ENCODE measurements around the gene TCN2. TPM values are rescaled to one million over a fixed set of nuclear protein-coding genes. Genes with fewer than 3 reads are reported as not detected.
"Not testable (repeated sequence)": the region's sequence is repeated elsewhere in the genome, so short reads cannot be mapped to it uniquely, and the experiment has no call there.

The TCN2 gene
- total and polyA plus RNA-seq, 5 donors from 2014 or later = 0.23 to 1.7 (median 0.85) TPM

- Mint-ChIP-seq H3K9me3 (peaks cover 0 to 3% (median 0%) of the 10 kb centered on the region in 7 donors), H3K4me1 (peaks cover 0 to 2% (median 0%) of the 10 kb centered on the region in 4 donors), H3K27ac (no peak overlapping the region), H3K4me3 (no peak overlapping the region), H3K27me3 (no peaks in the 10 kb centered on the region), H3K36me3 (peaks cover 47% of the 10 kb centered on the region)
- H3K36me3 ChIP-seq (ENCODE audit: control insufficient read depth, insufficient read depth, low read length) = peaks cover 94% of the 10 kb centered on the region
- peaks cover 0 to 7% of the 10 kb centered on the region in 2 experiments for H3K9me3 ChIP-seq (ENCODE audit: control insufficient read depth in 2 of 2, low read length in 2 of 2)
- no peak overlapping the region for H3K4me3 ChIP-seq (ENCODE audit: low read depth, low read length)
- no peak overlapping the region for H3K27ac ChIP-seq (ENCODE audit: insufficient read depth, low read length, poor library complexity, severe bottlenecking)
- H3K4me1 ChIP-seq (ENCODE audit: control insufficient read depth, insufficient read depth, low read length, poor library complexity, severe bottlenecking) = no peaks in the 10 kb centered on the region
- no peaks in the 10 kb centered on the region for H3K27me3 ChIP-seq (ENCODE audit: control insufficient read depth, insufficient read depth, low read length)
- ATAC-seq (ENCODE audit: low read depth in 2 of 2) (no peak), DNase-seq (no peak)
Measured at GRCh38 chr22:30582051-30582450, 24.9 kb upstream of the TCN2 start.

GRCh38 chr22:30582788-30583545 lies 24.0 kb upstream of the TCN2 start:
- Mint-ChIP-seq H3K9me3 (peaks cover 0 to 3% (median 0%) of the 10 kb centered on the region in 7 donors), H3K27me3 (no peaks in the 10 kb centered on the region), H3K27ac (no peak overlapping the region), H3K4me3 (no peak overlapping the region), H3K4me1 (peaks cover 0 to 2% (median 0%) of the 10 kb centered on the region in 4 donors), H3K36me3 (peaks cover 48% of the 10 kb centered on the region)
- H3K4me1 ChIP-seq (ENCODE audit: control insufficient read depth, insufficient read depth, low read length, poor library complexity, severe bottlenecking) = no peaks in the 10 kb centered on the region
- H3K27me3 ChIP-seq (ENCODE audit: control insufficient read depth, insufficient read depth, low read length) = no peaks in the 10 kb centered on the region
- H3K27ac ChIP-seq (ENCODE audit: insufficient read depth, low read length, poor library complexity, severe bottlenecking) = no peak overlapping the region
- H3K4me3 ChIP-seq (ENCODE audit: low read depth, low read length) = no peak overlapping the region
- H3K36me3 ChIP-seq (ENCODE audit: control insufficient read depth, insufficient read depth, low read length) = peaks cover 95% of the 10 kb centered on the region
- ATAC-seq (ENCODE audit: low read depth in 2 of 2) (no peak), DNase-seq (no peak)
- peaks cover 0 to 7% of the 10 kb centered on the region in 2 experiments for H3K9me3 ChIP-seq (ENCODE audit: control insufficient read depth in 2 of 2, low read length in 2 of 2)

GRCh38 chr22:30584441-30584840 lies 22.5 kb upstream of the TCN2 start:
- Mint-ChIP-seq H3K4me3 (no peak overlapping the region), H3K27me3 (no peaks in the 10 kb centered on the region), H3K9me3 (peaks cover 0 to 3% (median 0%) of the 10 kb centered on the region in 7 donors), H3K36me3 (peaks cover 44% of the 10 kb centered on the region), H3K4me1 (peaks cover 0 to 2% (median under 1%) of the 10 kb centered on the region in 4 donors), H3K27ac (no peak overlapping the region)
- Histone ChIP-seq H3K4me1 (ENCODE audit: control insufficient read depth, insufficient read depth, low read length, poor library complexity, severe bottlenecking) (no peaks in the 10 kb centered on the region), H3K36me3 (ENCODE audit: control insufficient read depth, insufficient read depth, low read length) (peaks cover 96% of the 10 kb centered on the region), H3K9me3 (ENCODE audit: control insufficient read depth in 2 of 2, low read length in 2 of 2) (peaks cover 0 to 7% of the 10 kb centered on the region in 2 experiments), H3K27me3 (ENCODE audit: control insufficient read depth, insufficient read depth, low read length) (no peaks in the 10 kb centered on the region), H3K4me3 (ENCODE audit: low read depth, low read length) (no peak overlapping the region), H3K27ac (ENCODE audit: insufficient read depth, low read length, poor library complexity, severe bottlenecking) (no peak overlapping the region)
- ATAC-seq (ENCODE audit: low read depth in 2 of 2) (no peak), DNase-seq (no peak)

- DNase-seq = no peak
- no peak overlapping the region for H3K4me3 ChIP-seq (ENCODE audit: low read depth, low read length)
- no peak for ATAC-seq (ENCODE audit: low read depth in 2 of 2)
- Mint-ChIP-seq H3K36me3 (peaks cover 35% of the 10 kb centered on the region), H3K9me3 (peaks cover 0 to 2% (median 0%) of the 10 kb centered on the region in 7 donors), H3K27me3 (no peaks in the 10 kb centered on the region), H3K27ac (no peak overlapping the region), H3K4me1 (peaks cover 0 to 15% (median 0%) of the 10 kb centered on the region in 4 donors), H3K4me3 (peak overlapping the region in 1 of 4 donors; percentile 64)
- H3K4me1 ChIP-seq (ENCODE audit: control insufficient read depth, insufficient read depth, low read length, poor library complexity, severe bottlenecking) = peaks cover 16% of the 10 kb centered on the region
- H3K27ac ChIP-seq (ENCODE audit: insufficient read depth, low read length, poor library complexity, severe bottlenecking) = no peak overlapping the region
- H3K27me3 ChIP-seq (ENCODE audit: control insufficient read depth, insufficient read depth, low read length) = no peaks in the 10 kb centered on the region
- no peaks in the 10 kb centered on the region for H3K9me3 ChIP-seq (ENCODE audit: control insufficient read depth in 2 of 2, low read length in 2 of 2)
- peaks cover 78% of the 10 kb centered on the region for H3K36me3 ChIP-seq (ENCODE audit: control insufficient read depth, insufficient read depth, low read length)
Measured at GRCh38 chr22:30586414-30586813, 20.6 kb upstream of the TCN2 start.

GRCh38 chr22:30591191-30591587 lies 15.8 kb upstream of the TCN2 start:
- peaks cover 34% of the 10 kb centered on the region for H3K36me3 ChIP-seq (ENCODE audit: control insufficient read depth, insufficient read depth, low read length)
- ATAC-seq (ENCODE audit: low read depth in 2 of 2) (no peak), DNase-seq (peak in 1 of 3 donors; percentile 21)
- no peak overlapping the region for H3K27ac Mint-ChIP-seq
- H3K9me3 Mint-ChIP-seq = no peaks in the 10 kb centered on the region
- no peak overlapping the region for H3K4me3 Mint-ChIP-seq
- peaks cover 21% of the 10 kb centered on the region for H3K4me1 ChIP-seq (ENCODE audit: control insufficient read depth, insufficient read depth, low read length, poor library complexity, severe bottlenecking)
- peaks cover 21% of the 10 kb centered on the region for H3K36me3 Mint-ChIP-seq
- H3K27me3 ChIP-seq (ENCODE audit: control insufficient read depth, insufficient read depth, low read length) = no peaks in the 10 kb centered on the region
- peak overlapping the region; percentile 97 for H3K4me3 ChIP-seq (ENCODE audit: low read depth, low read length)
- H3K27ac ChIP-seq (ENCODE audit: insufficient read depth, low read length, poor library complexity, severe bottlenecking) = peak overlapping the region; percentile 91
- no peaks in the 10 kb centered on the region for H3K9me3 ChIP-seq (ENCODE audit: control insufficient read depth in 2 of 2, low read length in 2 of 2)
- H3K4me1 Mint-ChIP-seq = peaks cover 0 to 15% (median 0%) of the 10 kb centered on the region in 4 donors
- H3K27me3 Mint-ChIP-seq = peaks cover 17% of the 10 kb centered on the region

GRCh38 chr22:30591588-30592359 lies 15.2 kb upstream of the TCN2 start, which contains the start of gene PES1:
Gene PES1 (minus strand): TSS chr22:30591910. CDS start chr22:30591833, 77 bp downstream.
- no peaks in the 10 kb centered on the region for H3K9me3 ChIP-seq (ENCODE audit: control insufficient read depth in 2 of 2, low read length in 2 of 2)
- H3K4me1 ChIP-seq (ENCODE audit: control insufficient read depth, insufficient read depth, low read length, poor library complexity, severe bottlenecking) = peaks cover 21% of the 10 kb centered on the region
- peaks cover 17% of the 10 kb centered on the region for H3K27me3 Mint-ChIP-seq
- H3K36me3 Mint-ChIP-seq = peaks cover 16% of the 10 kb centered on the region
- H3K27ac ChIP-seq (ENCODE audit: insufficient read depth, low read length, poor library complexity, severe bottlenecking) = peak within 1 kb of the TSS; percentile 91
- DNase-seq = peak; percentile 93 to 99 (median 98)
- H3K4me1 Mint-ChIP-seq = peaks cover 0 to 15% (median 0%) of the 10 kb centered on the region in 4 donors
- H3K27me3 ChIP-seq (ENCODE audit: control insufficient read depth, insufficient read depth, low read length) = no peaks in the 10 kb centered on the region
- peaks cover 28% of the 10 kb centered on the region for H3K36me3 ChIP-seq (ENCODE audit: control insufficient read depth, insufficient read depth, low read length)
- H3K27ac Mint-ChIP-seq = no peak within 1 kb of the TSS
- H3K4me3 Mint-ChIP-seq = no peak within 1 kb of the TSS
- ATAC-seq (ENCODE audit: low read depth in 2 of 2) = peak; percentile 99
- peak within 1 kb of the TSS; percentile 97 for H3K4me3 ChIP-seq (ENCODE audit: low read depth, low read length)
- no peaks in the 10 kb centered on the region for H3K9me3 Mint-ChIP-seq

GRCh38 chr22:30592360-30592713 lies 14.6 kb upstream of the TCN2 start:
- not testable (repeated sequence) for H3K27ac ChIP-seq (ENCODE audit: insufficient read depth, low read length, poor library complexity, severe bottlenecking)
- H3K27me3 Mint-ChIP-seq = peaks cover 17% of the 10 kb centered on the region

More at GRCh38 chr22:30592360-30592713, 14.6 kb upstream of the TCN2 start:
- peaks cover 21% of the 10 kb centered on the region for H3K4me1 ChIP-seq (ENCODE audit: control insufficient read depth, insufficient read depth, low read length, poor library complexity, severe bottlenecking)
- H3K4me1 Mint-ChIP-seq = peaks cover 0 to 15% (median 0%) of the 10 kb centered on the region in 4 donors
- H3K27ac Mint-ChIP-seq; DNase-seq; ATAC-seq (ENCODE audit: low read depth in 2 of 2); H3K27me3 ChIP-seq (ENCODE audit: control insufficient read depth, insufficient read depth, low read length); H3K9me3 ChIP-seq (ENCODE audit: control insufficient read depth in 2 of 2, low read length in 2 of 2); H3K9me3 Mint-ChIP-seq; H3K4me3 Mint-ChIP-seq: not testable (repeated sequence)
- peaks cover 12% of the 10 kb centered on the region for H3K36me3 Mint-ChIP-seq
- H3K36me3 ChIP-seq (ENCODE audit: control insufficient read depth, insufficient read depth, low read length) = peaks cover 22% of the 10 kb centered on the region
- peak overlapping the region; percentile 55 for H3K4me3 ChIP-seq (ENCODE audit: low read depth, low read length)

All from CD4-positive, CD25-positive, alpha-beta regulatory T cell (primary cell).